ENCODE data around the gene ADAMTS14.

Gene ADAMTS14

GRCh38 chr10:70771311-70772194 lies 99.2 kb downstream of the ADAMTS14 start:
- DNase-seq (ENCODE audit: low spot score) = no peak

GRCh38 chr10:70772627-70773026 lies 100.3 kb downstream of the ADAMTS14 start:
- no peak for DNase-seq (ENCODE audit: low spot score)

- no peak for DNase-seq (ENCODE audit: low spot score)
Observed at GRCh38 chr10:70773461-70773860, 101.2 kb downstream of the ADAMTS14 start.

- no peak for DNase-seq (ENCODE audit: low spot score)
Observed at GRCh38 chr10:70773965-70774809, 101.9 kb downstream of the ADAMTS14 start.

- no peak for DNase-seq (ENCODE audit: low spot score)
Observed at GRCh38 chr10:70774810-70775678, 102.7 kb downstream of the ADAMTS14 start.

- no peak for DNase-seq (ENCODE audit: low spot score)
Observed at GRCh38 chr10:70775679-70776454, 103.6 kb downstream of the ADAMTS14 start.

- no peak for DNase-seq (ENCODE audit: low spot score)
Observed at GRCh38 chr10:70776455-70777005, 104.2 kb downstream of the ADAMTS14 start.

GRCh38 chr10:70777063-70777875 lies 105.0 kb downstream of the ADAMTS14 start:
- no peak for DNase-seq (ENCODE audit: low spot score)

GRCh38 chr10:70778267-70778924 lies 106.1 kb downstream of the ADAMTS14 start:
- DNase-seq (ENCODE audit: low spot score) = no peak

- no peak for DNase-seq (ENCODE audit: low spot score)
Observed at GRCh38 chr10:70779088-70779487, 106.8 kb downstream of the ADAMTS14 start.

GRCh38 chr10:70779511-70780369 lies 107.4 kb downstream of the ADAMTS14 start:
- DNase-seq (ENCODE audit: low spot score) = no peak

- no peak for DNase-seq (ENCODE audit: low spot score)
Observed at GRCh38 chr10:70780370-70780760, 108.1 kb downstream of the ADAMTS14 start.

GRCh38 chr10:70780772-70781171 lies 108.5 kb downstream of the ADAMTS14 start:
- DNase-seq (ENCODE audit: low spot score) = no peak

- no peak for DNase-seq (ENCODE audit: low spot score)
Observed at GRCh38 chr10:70781461-70782051, 109.2 kb downstream of the ADAMTS14 start.

GRCh38 chr10:70782086-70782745 lies 109.9 kb downstream of the ADAMTS14 start:
- no peak for DNase-seq (ENCODE audit: low spot score)

GRCh38 chr10:70782746-70783680 lies 110.7 kb downstream of the ADAMTS14 start:
- DNase-seq (ENCODE audit: low spot score) = no peak
